Measurements from ENCODE around the gene ENPP7.

The ENPP7 gene

GRCh38 chr17:79779084-79779529 is 48.4 kb downstream of the ENPP7 start:
- no peak for DNase-seq

- DNase-seq: no peak
Observed at GRCh38 chr17:79779661-79780365, 49.1 kb downstream of the ENPP7 start.

- DNase-seq: no peak
Observed at GRCh38 chr17:79781012-79781650, 50.4 kb downstream of the ENPP7 start.

GRCh38 chr17:79781736-79782575 is 51.2 kb downstream of the ENPP7 start:
- no peak for DNase-seq

- DNase-seq: no peak
Observed at GRCh38 chr17:79783891-79784290, 53.1 kb downstream of the ENPP7 start.

GRCh38 chr17:79784353-79785016 is 53.7 kb downstream of the ENPP7 start:
- no peak for DNase-seq

- no peak for DNase-seq
Observed at GRCh38 chr17:79785017-79785899, 54.5 kb downstream of the ENPP7 start.

GRCh38 chr17:79785900-79786810 is 55.4 kb downstream of the ENPP7 start:
- DNase-seq: no peak

GRCh38 chr17:79786930-79787643 is 56.3 kb downstream of the ENPP7 start:
- no peak for DNase-seq

GRCh38 chr17:79788455-79788854 is 57.7 kb downstream of the ENPP7 start:
- DNase-seq: no peak

GRCh38 chr17:79788989-79789942 is 58.5 kb downstream of the ENPP7 start:
- DNase-seq: peak; percentile 53

GRCh38 chr17:79789943-79790804 is 59.4 kb downstream of the ENPP7 start:
- DNase-seq: peak; percentile 54

GRCh38 chr17:79790805-79791734 is 60.3 kb downstream of the ENPP7 start:
- DNase-seq: no peak

GRCh38 chr17:79791735-79792161 is 61.0 kb downstream of the ENPP7 start:
- DNase-seq: no peak

All from right hindlimb (tissue), 1 donor.